A549 treated with ZK216348 at 1 μM for 4 hours (cell line): ENCODE results near the gene CHRNA9. TPM values are rescaled to one million over a fixed set of nuclear protein-coding genes. Genes with fewer than 3 reads are reported as not detected.

Source experiments
- total RNA-seq: library from RNA; stranded (reverse); fragments of 200-300 nt; extraction: Qiagen RNA extraction; gene quantifications from 5 replicates; pipeline ENCODE4 v1.2.3, GENCODE V29; 2022; ENCODE audit warnings: low read depth

The CHRNA9 gene, protein sequence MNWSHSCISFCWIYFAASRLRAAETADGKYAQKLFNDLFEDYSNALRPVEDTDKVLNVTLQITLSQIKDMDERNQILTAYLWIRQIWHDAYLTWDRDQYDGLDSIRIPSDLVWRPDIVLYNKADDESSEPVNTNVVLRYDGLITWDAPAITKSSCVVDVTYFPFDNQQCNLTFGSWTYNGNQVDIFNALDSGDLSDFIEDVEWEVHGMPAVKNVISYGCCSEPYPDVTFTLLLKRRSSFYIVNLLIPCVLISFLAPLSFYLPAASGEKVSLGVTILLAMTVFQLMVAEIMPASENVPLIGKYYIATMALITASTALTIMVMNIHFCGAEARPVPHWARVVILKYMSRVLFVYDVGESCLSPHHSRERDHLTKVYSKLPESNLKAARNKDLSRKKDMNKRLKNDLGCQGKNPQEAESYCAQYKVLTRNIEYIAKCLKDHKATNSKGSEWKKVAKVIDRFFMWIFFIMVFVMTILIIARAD
- 0.99 to 1.6 TPM (median 1.1 TPM) in 5 replicates for total RNA-seq

GRCh38 chr4:40334591-40335524 lies at the start of gene CHRNA9:
Gene CHRNA9, plus strand, starts transcription at chr4:40335333. Its CDS starts 135 bp downstream, at chr4:40335468.

Other genes starting within 250 kb of the CHRNA9 start
- 0.15 to 0.23 TPM (median 0.19 TPM) in 4 of 5 replicates, not detected in the other for gene RHOH, start 138.3 kb upstream of the CHRNA9 start, total RNA-seq